HepG2 (cell line): ENCODE measurements around the gene STMN3. TPM values are rescaled to one million over a fixed set of nuclear protein-coding genes. Genes with fewer than 3 reads are reported as not detected.
A peak's percentile ranks its signal among the peaks of the same experiment; 100 is the strongest.

Experiments used
- FOSL1 ChIP-seq: sonication (generic); formaldehyde crosslinking; IDR thresholded peaks from 2 replicates; pipeline ENCODE4 v1.9.0; 2021; ENCODE audit warnings: missing genetic modification reagents, borderline replicate concordance
- HOXA7 ChIP-seq: sonication (generic); formaldehyde crosslinking; IDR thresholded peaks from 2 replicates; pipeline ENCODE4 v1.8.1; 2022; ENCODE audit warnings: mild to moderate bottlenecking, missing genetic modification reagents, moderate library complexity
- NFRKB ChIP-seq: fragments of 450-650 bp; IDR thresholded peaks from 2 replicates; pipeline ENCODE4 v1.6.1; 2017
- POLR2A ChIP-seq, 2 experiments: IDR thresholded peaks; 2 replicates each; pipeline ENCODE4 v1.6.1; 2011; ENCODE audit warnings: low read depth in 2 of 2, low read length in 2 of 2, mild to moderate bottlenecking in 1 of 2, moderate library complexity in 1 of 2; ENCODE audit not compliant: insufficient read depth in 1 of 2
- SRSF4 ChIP-seq: fragments of 200-400 bp; formaldehyde crosslinking; IDR thresholded peaks from one replicate; pipeline ENCODE4 v1.6.1; 2018; ENCODE audit warnings: mild to moderate bottlenecking, low read depth, low read length, moderate library complexity; ENCODE audit not compliant: poor library complexity, severe bottlenecking
- ZFP36L1 ChIP-seq: sonication (generic); formaldehyde crosslinking; IDR thresholded peaks from 2 replicates; pipeline ENCODE4 v1.8.0; 2022; ENCODE audit warnings: mild to moderate bottlenecking, missing genetic modification reagents, moderate library complexity
- ZNF205 ChIP-seq: IDR thresholded peaks from 2 replicates; pipeline ENCODE4 v1.6.1; 2018; ENCODE audit warnings: missing biosample characterization, missing genetic modification reagents
- ZNF264 ChIP-seq: sonication (generic); formaldehyde crosslinking; IDR thresholded peaks from 2 replicates; pipeline ENCODE4 v1.4.0; 2020; ENCODE audit warnings: missing genetic modification reagents
- ZNF577 ChIP-seq: sonication (generic); formaldehyde crosslinking; IDR thresholded peaks from 2 replicates; pipeline ENCODE4 v1.4.0; 2020; ENCODE audit warnings: mild to moderate bottlenecking, low read depth, missing genetic modification reagents, borderline replicate concordance
- ZNF780A ChIP-seq: sonication (generic); formaldehyde crosslinking; IDR thresholded peaks from 2 replicates; pipeline ENCODE4 v1.8.0; 2022; ENCODE audit warnings: mild to moderate bottlenecking, missing genetic modification reagents, moderate library complexity
- polyA plus RNA-seq, 8 experiments: library from polyadenylated mRNA; depleted of rRNA in 3 of 8; stranded (reverse) in 7 of 8; unstranded in 1 of 8; fragments of >200 nt; fragmentation: Illumina TruSeq in 4 of 8; extraction: Trizol in 4 of 8; gene quantifications; 2 replicates each; pipeline versions ENCODE4 v1.2.1 to v1.2.3, GENCODE V29; 2011 to 2016; ENCODE audit warnings: low read depth in 4 of 8, missing spikeins in 1 of 8, mixed read lengths in 1 of 8; ENCODE audit not compliant: insufficient read depth in 1 of 8
- total RNA-seq, 5 experiments: library from RNA; depleted of rRNA; stranded (reverse); fragments of >200 nt; fragmentation: Illumina TruSeq; extraction: Trizol; gene quantifications; 2 replicates each; pipeline ENCODE4 v1.2.3, GENCODE V29; 2016; ENCODE audit warnings: low read depth in 1 of 5
- TF ChIP-seq, protein P1 (sequence below): sonication (generic); formaldehyde crosslinking; conservative IDR thresholded peaks from 2 replicates; pipeline ENCODE4 v1.4.0; 2020; ENCODE audit warnings: missing genetic modification reagents
- TF ChIP-seq, protein P2 (sequence below): IDR thresholded peaks from 2 replicates; pipeline ENCODE4 v1.6.1; 2018; ENCODE audit warnings: missing genetic modification reagents
- TF ChIP-seq, protein P3 (sequence below): sonication (generic); formaldehyde crosslinking; IDR thresholded peaks from 2 replicates; pipeline ENCODE4 v1.4.0; 2020; ENCODE audit warnings: mild to moderate bottlenecking, missing genetic modification reagents
- TF ChIP-seq, protein P4 (sequence below): sonication (generic); formaldehyde crosslinking; IDR thresholded peaks from 2 replicates; pipeline ENCODE4 v1.5.1; 2020; ENCODE audit warnings: missing genetic modification reagents, mild to moderate bottlenecking, borderline replicate concordance
- TF ChIP-seq, protein P5 (sequence below), 2 experiments: sonication (generic) in 1 of 2; formaldehyde crosslinking in 1 of 2; IDR thresholded peaks; 2 replicates each; pipeline versions ENCODE4 v1.4.0 to v1.6.1; 2018 to 2020; ENCODE audit warnings: missing genetic modification reagents in 2 of 2, borderline replicate concordance in 1 of 2, low read depth in 1 of 2, mild to moderate bottlenecking in 1 of 2, missing biosample characterization in 1 of 2
- TF ChIP-seq, protein P6 (sequence below): sonication (generic); formaldehyde crosslinking; IDR thresholded peaks from 2 replicates; pipeline ENCODE4 v1.8.0; 2022; ENCODE audit warnings: mild to moderate bottlenecking, missing genetic modification reagents; ENCODE audit not compliant: insufficient replicate concordance
- TF ChIP-seq, protein P7 (sequence below): sonication (generic); formaldehyde crosslinking; IDR thresholded peaks from 2 replicates; pipeline ENCODE4 v1.4.0; 2020; ENCODE audit warnings: missing genetic modification reagents

STMN3 gene
- total and polyA plus RNA-seq, 2 of the 13 experiments (the other 11 are each of a cell fraction or from before 2014, with no cell fraction given): 21.0 to 48.3 TPM

DNA sequence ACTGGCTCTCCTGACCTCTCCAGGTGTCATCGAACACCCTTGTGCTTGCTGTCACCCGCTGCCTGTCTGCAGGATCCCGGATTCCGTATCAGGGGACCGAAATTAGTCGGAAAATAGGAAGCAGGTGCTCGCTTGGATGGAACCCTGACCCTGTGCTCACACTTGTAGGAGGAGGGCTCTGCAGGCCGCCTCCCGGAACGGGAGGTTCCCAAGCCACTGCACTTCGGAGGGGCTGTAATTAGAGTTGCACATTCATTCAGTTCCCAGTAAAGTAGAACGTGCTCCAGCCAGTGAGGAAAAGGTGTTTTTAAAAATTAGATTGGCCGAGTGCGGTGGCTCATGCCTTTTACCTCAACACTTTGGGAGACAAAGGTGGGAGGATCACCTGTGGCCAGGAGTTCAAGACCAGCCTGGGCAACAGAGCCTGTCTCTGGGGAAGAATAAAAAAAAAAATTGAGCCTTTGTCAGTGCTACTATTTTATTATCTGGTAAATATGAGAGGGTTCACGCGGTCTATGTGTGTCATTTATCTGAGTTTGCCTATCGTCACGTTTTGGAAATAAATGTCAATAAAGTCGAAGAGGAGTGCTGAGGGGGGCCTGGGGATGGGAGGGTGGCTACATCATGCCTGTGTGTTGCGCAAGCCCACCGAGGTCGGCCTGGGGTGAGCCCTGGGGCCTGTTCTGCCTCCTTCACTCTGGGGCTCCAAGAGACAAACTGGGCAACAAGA, 24.8 kb downstream of the STMN3 start (continued):
- TF ChIP-seq, protein P1, sequence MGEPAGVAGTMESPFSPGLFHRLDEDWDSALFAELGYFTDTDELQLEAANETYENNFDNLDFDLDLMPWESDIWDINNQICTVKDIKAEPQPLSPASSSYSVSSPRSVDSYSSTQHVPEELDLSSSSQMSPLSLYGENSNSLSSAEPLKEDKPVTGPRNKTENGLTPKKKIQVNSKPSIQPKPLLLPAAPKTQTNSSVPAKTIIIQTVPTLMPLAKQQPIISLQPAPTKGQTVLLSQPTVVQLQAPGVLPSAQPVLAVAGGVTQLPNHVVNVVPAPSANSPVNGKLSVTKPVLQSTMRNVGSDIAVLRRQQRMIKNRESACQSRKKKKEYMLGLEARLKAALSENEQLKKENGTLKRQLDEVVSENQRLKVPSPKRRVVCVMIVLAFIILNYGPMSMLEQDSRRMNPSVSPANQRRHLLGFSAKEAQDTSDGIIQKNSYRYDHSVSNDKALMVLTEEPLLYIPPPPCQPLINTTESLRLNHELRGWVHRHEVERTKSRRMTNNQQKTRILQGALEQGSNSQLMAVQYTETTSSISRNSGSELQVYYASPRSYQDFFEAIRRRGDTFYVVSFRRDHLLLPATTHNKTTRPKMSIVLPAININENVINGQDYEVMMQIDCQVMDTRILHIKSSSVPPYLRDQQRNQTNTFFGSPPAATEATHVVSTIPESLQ (CRISPR knock-in tag): peak; percentile 91
- TF ChIP-seq ZFP36L1 (CRISPR knock-in tag) (peak; percentile 81; the same call in 1 of the 2 replicates), ZNF780A (CRISPR knock-in tag) (no peak), ZNF264 (CRISPR knock-in tag) (peak; percentile 74), HOXA7 (CRISPR knock-in tag) (no peak), POLR2A (IDR thresholded peaks at IDR 0.05; ENCODE audit: insufficient read depth in 1 of 2, low read depth in 2 of 2, low read length in 2 of 2) (peak; percentile 65 to 83; a peak in 2 of 4 replicates), ZNF205 (CRISPR knock-in tag) (peak; percentile 96), NFRKB (no peak), SRSF4 (no peak), ZNF577 (CRISPR knock-in tag) (no peak), FOSL1 (CRISPR knock-in tag) (no peak)
- TF ChIP-seq, protein P2, sequence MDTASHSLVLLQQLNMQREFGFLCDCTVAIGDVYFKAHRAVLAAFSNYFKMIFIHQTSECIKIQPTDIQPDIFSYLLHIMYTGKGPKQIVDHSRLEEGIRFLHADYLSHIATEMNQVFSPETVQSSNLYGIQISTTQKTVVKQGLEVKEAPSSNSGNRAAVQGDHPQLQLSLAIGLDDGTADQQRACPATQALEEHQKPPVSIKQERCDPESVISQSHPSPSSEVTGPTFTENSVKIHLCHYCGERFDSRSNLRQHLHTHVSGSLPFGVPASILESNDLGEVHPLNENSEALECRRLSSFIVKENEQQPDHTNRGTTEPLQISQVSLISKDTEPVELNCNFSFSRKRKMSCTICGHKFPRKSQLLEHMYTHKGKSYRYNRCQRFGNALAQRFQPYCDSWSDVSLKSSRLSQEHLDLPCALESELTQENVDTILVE (CRISPR knock-in tag): peak; percentile 99
- TF ChIP-seq, protein P3, sequence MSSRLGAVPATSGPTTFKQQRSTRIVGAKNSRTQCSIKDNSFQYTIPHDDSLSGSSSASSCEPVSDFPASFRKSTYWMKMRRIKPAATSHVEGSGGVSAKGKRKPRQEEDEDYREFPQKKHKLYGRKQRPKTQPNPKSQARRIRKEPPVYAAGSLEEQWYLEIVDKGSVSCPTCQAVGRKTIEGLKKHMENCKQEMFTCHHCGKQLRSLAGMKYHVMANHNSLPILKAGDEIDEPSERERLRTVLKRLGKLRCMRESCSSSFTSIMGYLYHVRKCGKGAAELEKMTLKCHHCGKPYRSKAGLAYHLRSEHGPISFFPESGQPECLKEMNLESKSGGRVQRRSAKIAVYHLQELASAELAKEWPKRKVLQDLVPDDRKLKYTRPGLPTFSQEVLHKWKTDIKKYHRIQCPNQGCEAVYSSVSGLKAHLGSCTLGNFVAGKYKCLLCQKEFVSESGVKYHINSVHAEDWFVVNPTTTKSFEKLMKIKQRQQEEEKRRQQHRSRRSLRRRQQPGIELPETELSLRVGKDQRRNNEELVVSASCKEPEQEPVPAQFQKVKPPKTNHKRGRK (CRISPR knock-in tag): no peak
- TF ChIP-seq, protein P4, sequence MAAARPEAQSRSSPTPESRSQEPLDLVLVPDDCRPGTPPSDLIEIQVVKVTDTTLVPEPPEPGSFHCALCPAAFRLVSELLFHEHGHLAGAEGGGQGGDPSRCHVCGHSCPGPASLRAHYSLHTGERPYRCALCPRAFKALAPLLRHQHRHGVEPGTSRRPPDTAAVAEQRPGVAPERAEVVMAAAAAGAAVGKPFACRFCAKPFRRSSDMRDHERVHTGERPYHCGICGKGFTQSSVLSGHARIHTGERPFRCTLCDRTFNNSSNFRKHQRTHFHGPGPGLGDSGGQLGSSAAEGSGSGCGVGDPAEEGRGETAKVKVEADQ (CRISPR knock-in tag): peak; percentile 75; the same call in 1 of the 2 replicates
- TF ChIP-seq, protein P5, sequence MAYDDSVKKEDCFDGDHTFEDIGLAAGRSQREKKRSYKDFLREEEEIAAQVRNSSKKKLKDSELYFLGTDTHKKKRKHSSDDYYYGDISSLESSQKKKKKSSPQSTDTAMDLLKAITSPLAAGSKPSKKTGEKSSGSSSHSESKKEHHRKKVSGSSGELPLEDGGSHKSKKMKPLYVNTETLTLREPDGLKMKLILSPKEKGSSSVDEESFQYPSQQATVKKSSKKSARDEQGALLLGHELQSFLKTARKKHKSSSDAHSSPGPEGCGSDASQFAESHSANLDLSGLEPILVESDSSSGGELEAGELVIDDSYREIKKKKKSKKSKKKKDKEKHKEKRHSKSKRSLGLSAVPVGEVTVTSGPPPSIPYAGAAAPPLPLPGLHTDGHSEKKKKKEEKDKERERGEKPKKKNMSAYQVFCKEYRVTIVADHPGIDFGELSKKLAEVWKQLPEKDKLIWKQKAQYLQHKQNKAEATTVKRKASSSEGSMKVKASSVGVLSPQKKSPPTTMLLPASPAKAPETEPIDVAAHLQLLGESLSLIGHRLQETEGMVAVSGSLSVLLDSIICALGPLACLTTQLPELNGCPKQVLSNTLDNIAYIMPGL (CRISPR knock-in tag; IDR thresholded peaks at IDR 0.05; ENCODE audit: borderline replicate concordance in 1 of 2, low read depth in 1 of 2): peak; percentile 95 to 98
- TF ChIP-seq, protein P6, sequence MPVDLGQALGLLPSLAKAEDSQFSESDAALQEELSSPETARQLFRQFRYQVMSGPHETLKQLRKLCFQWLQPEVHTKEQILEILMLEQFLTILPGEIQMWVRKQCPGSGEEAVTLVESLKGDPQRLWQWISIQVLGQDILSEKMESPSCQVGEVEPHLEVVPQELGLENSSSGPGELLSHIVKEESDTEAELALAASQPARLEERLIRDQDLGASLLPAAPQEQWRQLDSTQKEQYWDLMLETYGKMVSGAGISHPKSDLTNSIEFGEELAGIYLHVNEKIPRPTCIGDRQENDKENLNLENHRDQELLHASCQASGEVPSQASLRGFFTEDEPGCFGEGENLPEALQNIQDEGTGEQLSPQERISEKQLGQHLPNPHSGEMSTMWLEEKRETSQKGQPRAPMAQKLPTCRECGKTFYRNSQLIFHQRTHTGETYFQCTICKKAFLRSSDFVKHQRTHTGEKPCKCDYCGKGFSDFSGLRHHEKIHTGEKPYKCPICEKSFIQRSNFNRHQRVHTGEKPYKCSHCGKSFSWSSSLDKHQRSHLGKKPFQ (CRISPR knock-in tag): no peak
- TF ChIP-seq, protein P7, sequence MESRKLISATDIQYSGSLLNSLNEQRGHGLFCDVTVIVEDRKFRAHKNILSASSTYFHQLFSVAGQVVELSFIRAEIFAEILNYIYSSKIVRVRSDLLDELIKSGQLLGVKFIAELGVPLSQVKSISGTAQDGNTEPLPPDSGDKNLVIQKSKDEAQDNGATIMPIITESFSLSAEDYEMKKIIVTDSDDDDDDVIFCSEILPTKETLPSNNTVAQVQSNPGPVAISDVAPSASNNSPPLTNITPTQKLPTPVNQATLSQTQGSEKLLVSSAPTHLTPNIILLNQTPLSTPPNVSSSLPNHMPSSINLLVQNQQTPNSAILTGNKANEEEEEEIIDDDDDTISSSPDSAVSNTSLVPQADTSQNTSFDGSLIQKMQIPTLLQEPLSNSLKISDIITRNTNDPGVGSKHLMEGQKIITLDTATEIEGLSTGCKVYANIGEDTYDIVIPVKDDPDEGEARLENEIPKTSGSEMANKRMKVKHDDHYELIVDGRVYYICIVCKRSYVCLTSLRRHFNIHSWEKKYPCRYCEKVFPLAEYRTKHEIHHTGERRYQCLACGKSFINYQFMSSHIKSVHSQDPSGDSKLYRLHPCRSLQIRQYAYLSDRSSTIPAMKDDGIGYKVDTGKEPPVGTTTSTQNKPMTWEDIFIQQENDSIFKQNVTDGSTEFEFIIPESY: peak; percentile 89
